Testis (tissue), 3 donors: ENCODE data around the gene PCSK7. TPM values are rescaled to one million over a fixed set of nuclear protein-coding genes. Genes with fewer than 3 reads are reported as not detected.

Experiments used
- DNase-seq: peaks from one replicate; pipeline ENCODE4 v3.0.0-alpha.2; 2019
- H3K27ac ChIP-seq, 2 donors: fragments of 200-600 bp; sonication (generic); one replicate each; pipeline ENCODE4 v1.5.1; 2019
- H3K27me3 ChIP-seq: fragments of 200-600 bp; sonication (generic); one replicate; pipeline ENCODE4 v1.5.1; 2019
- H3K36me3 ChIP-seq: fragments of 200-600 bp; sonication (generic); one replicate; pipeline ENCODE4 v1.5.1; 2017; ENCODE audit warnings: low read depth; ENCODE audit errors: missing control alignments
- H3K4me1 ChIP-seq: fragments of 200-600 bp; sonication (generic); one replicate; pipeline ENCODE4 v1.5.1; 2019
- H3K4me3 ChIP-seq, 2 donors: fragments of 200-600 bp; sonication (generic); one replicate each; pipeline ENCODE4 v1.5.1; 2017 to 2019
- H3K9me3 ChIP-seq: fragments of 200-600 bp; sonication (generic); one replicate; pipeline ENCODE4 v1.5.1; 2017
- POLR2A ChIP-seq: fragments of 450-650 bp; IDR thresholded peaks from one replicate; pipeline ENCODE4 v1.6.1; 2017; ENCODE audit warnings: antibody characterized with exemption, mild to moderate bottlenecking, moderate library complexity
- WGBS, 2 donors: methylation state at CpG; one replicate each; pipeline ENCODE4 v1.1.5; 2018; 5-methylcytosine and 5-hydroxymethylcytosine counted together
- intact Hi-C: fragments of 100-400 bp; cut with DNase I; formaldehyde crosslinking; loops from one replicate; pipeline ENCODE4 v1.15.1; 2023; ENCODE audit warnings: low total_unique reads
- polyA plus RNA-seq: library from polyadenylated mRNA; stranded (reverse); fragments of 350-450 nt; fragmentation: Illumina TruSeq; extraction: RNeasy Lipid Tissue Mini Kit (QIAGEN cat#74804); gene quantifications from one replicate; pipeline ENCODE4 v1.2.3, GENCODE V29; 2014; ENCODE audit warnings: low read depth, low replicate concordance; ENCODE audit not compliant: insufficient read depth
- total RNA-seq, 2 donors: library from RNA; depleted of rRNA; stranded (reverse); fragments of >200 nt; gene quantifications; one replicate each; pipeline ENCODE4 v1.2.3, GENCODE V29; 2016
- TF ChIP-seq, protein P1 (sequence below), 3 experiments: fragments of 450-650 bp in 2 of 3; fragments of 200-600 bp in 1 of 3; sonication (generic) in 1 of 3; IDR thresholded peaks; one replicate each; pipeline ENCODE4 v1.5.1; 2016 to 2019; ENCODE audit warnings: antibody characterized with exemption in 3 of 3, mild to moderate bottlenecking in 2 of 3, moderate library complexity in 1 of 3

The PCSK7 gene
- total and polyA plus RNA-seq, 3 donors from 2014 or later, result 52.0 to 66.5 (median 57.7) TPM

GRCh38 chr11:117222991-117223740, 8.7 kb downstream of the PCSK7 start:
- Histone ChIP-seq H3K36me3 (no peaks in the 10 kb centered on the region), H3K27ac (peak overlapping the region in 1 of 2 donors; percentile 80), H3K27me3 (no peaks in the 10 kb centered on the region), H3K9me3 (no peaks in the 10 kb centered on the region), H3K4me1 (peaks cover 39% of the 10 kb centered on the region), H3K4me3 (no peak overlapping the region)
- intact Hi-C loops, result no loop called here
- WGBS, 2 donors, result 93 to 94% methylated on average over 14 of the region's 14 CpGs
- no peak for TF ChIP-seq POLR2A
- TF ChIP-seq, protein P1, sequence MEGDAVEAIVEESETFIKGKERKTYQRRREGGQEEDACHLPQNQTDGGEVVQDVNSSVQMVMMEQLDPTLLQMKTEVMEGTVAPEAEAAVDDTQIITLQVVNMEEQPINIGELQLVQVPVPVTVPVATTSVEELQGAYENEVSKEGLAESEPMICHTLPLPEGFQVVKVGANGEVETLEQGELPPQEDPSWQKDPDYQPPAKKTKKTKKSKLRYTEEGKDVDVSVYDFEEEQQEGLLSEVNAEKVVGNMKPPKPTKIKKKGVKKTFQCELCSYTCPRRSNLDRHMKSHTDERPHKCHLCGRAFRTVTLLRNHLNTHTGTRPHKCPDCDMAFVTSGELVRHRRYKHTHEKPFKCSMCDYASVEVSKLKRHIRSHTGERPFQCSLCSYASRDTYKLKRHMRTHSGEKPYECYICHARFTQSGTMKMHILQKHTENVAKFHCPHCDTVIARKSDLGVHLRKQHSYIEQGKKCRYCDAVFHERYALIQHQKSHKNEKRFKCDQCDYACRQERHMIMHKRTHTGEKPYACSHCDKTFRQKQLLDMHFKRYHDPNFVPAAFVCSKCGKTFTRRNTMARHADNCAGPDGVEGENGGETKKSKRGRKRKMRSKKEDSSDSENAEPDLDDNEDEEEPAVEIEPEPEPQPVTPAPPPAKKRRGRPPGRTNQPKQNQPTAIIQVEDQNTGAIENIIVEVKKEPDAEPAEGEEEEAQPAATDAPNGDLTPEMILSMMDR (IDR thresholded peaks at IDR 0.05), result no peak
- no peak for DNase-seq

DNA sequence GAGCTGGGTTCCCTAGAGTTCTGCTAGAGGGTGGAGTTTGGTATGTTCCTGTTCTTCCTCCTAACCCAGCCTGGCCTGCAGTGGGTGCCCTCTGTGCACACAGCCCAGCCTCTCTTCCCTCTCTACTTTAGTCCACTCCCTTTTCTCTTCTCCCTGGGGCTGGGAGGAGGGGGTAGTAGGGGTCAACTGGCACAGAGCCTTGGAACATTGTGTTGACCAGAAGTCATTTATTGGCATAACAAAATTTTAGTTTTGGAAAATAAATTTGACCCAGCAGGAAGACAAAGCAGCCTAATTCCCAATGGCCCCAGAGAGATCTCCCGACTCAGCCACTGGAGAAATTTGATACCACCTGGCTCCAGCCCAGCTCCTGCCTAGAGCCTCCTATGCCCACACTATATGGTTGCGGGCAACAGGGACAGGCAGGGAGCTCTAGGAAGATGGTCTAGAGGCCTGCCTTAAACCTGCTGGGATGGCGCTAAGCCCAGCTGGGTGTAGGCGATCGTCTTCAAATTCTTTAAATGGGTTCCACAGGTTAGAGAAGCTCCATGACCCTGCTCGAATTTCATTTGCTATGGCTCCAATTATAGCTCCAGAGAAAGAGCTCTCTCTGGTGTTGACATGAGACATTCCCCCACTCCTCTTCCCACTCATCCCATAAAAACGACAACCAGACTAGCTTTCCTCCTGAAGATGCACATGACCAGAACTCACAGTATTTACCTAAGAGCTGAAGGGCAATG, 9.9 kb downstream of the PCSK7 start:
- no peak overlapping the region for H3K4me3 ChIP-seq
- intact Hi-C loops, result no loop called here

DNA sequence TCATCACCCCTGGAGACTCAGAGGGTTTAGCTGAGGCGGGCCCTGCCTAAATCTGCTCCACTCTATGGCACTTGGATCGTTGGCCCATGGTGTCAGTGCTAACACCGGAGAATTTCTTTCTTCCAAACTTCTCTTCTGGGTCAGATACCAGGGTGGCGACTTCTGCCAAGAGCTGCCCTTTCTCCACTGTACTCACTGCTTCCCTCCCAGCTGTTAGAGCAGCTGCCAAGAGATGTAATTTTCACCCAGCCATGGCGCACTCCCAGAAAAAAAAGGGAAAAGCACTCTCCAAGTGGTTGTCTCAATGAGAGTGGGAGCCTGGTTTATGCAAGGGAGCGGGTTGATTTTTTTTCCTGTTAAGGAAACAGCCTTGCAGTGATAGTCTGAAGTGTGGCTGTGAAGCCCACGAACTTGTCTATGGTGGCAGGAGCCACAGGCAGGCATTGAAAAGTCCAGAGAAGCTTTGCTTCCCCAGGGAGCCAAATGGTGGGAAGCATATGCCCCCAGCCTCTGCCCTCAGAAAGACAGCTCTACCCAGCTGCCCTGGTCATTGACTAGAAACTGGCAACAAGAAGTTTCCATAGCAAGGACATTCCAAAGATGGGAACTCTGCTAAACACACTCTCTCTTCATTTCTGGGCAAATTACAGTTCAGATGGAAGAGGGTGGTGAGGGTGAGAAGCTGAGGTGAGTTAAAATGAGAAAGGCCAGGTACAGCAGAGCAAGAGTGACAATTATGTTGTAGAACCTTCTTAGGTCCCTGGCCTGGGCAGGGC, 10.7 kb downstream of the PCSK7 start:
- TF ChIP-seq, protein P1 (IDR thresholded peaks at IDR 0.05), result no peak
- no peak for TF ChIP-seq POLR2A
- Histone ChIP-seq H3K36me3 (no peaks in the 10 kb centered on the region), H3K27ac (peak overlapping the region; percentile 72 to 80), H3K4me3 (no peak overlapping the region), H3K9me3 (no peaks in the 10 kb centered on the region), H3K27me3 (no peaks in the 10 kb centered on the region), H3K4me1 (peaks cover 50% of the 10 kb centered on the region)
- intact Hi-C loops, result no loop called here
- no peak for DNase-seq
- 43 to 53% methylated on average over 6 to 7 of the region's 7 CpGs for WGBS, 2 donors

More for the DNA sequence above, 9.9 kb downstream of the PCSK7 start:
- Histone ChIP-seq H3K27me3 (no peaks in the 10 kb centered on the region), H3K4me1 (peaks cover 48% of the 10 kb centered on the region), H3K27ac (peak overlapping the region; percentile 28 to 80), H3K36me3 (no peaks in the 10 kb centered on the region), H3K9me3 (no peaks in the 10 kb centered on the region)
- TF ChIP-seq, protein P1 (IDR thresholded peaks at IDR 0.05), result no peak
- no peak for TF ChIP-seq POLR2A
- DNase-seq, result peak; percentile 75
- WGBS, 2 donors, result 50 to 52% methylated on average over 7 of the region's 7 CpGs

DNA sequence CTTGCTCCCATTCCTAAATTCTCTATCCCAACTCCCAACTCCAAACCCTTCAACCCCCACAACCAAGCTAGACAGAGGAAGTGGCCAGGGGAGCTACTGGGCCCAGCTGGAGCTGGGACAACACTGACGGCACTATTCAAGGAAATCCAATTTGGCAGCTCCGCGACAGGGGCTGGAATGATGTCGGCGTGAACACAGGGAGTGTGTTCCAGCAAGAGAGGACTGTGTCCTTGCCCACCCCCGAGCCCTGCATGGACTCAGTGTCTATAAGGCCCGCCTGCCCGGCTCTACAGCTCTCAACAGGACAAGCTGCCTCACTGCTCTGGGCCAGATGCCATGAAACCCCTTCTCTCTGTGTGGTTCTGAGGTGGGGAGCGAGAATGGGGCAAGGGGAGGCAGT, 11.3 kb downstream of the PCSK7 start:
- H3K9me3 ChIP-seq, result no peaks in the 10 kb centered on the region
- no peak for TF ChIP-seq POLR2A
- TF ChIP-seq, protein P1 (IDR thresholded peaks at IDR 0.05), result no peak
- H3K27ac ChIP-seq, result peak overlapping the region; percentile 72 to 80
- H3K27me3 ChIP-seq, result no peaks in the 10 kb centered on the region
- no peak overlapping the region for H3K4me3 ChIP-seq
- H3K4me1 ChIP-seq, result peaks cover 50% of the 10 kb centered on the region
- 49 to 56% methylated on average over 7 to 9 of the region's 9 CpGs for WGBS, 2 donors
- peak; percentile 51 for DNase-seq
- no peaks in the 10 kb centered on the region for H3K36me3 ChIP-seq
- intact Hi-C loops, result no loop called here
